Measurements from ENCODE around the gene EPB42.

DNA sequence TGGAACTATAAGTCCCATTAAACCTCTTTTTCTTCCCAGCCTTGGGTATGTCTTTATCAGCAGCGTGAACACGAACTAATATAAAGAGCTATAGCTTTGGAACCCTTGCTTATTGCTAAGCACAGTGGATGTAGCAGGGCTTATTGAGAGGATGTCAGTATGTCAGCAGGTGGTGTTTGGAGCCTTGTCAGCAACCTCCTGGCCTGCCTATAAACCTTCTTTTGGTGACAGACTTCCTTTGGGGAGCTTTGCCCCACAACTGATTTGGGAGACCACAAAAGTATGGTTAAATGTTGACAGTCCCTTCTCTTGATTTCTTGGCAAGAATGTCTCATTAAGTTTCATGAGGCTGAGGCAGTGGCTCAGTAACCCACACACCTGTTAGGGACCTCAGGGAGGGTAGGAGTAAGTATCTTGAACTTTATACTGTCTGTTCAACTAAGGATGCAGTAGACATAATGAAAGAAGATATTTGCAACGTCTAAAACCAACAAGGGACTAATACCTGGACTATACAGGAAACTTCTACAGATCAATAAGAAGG lies 20.8 kb downstream of the EPB42 start:
- no peak for TF ChIP-seq POLR2A (IDR thresholded peaks at IDR 0.05; ENCODE audit: low read depth, low read length)
- no peak for TF ChIP-seq RCOR1 (IDR thresholded peaks at IDR 0.05; ENCODE audit: insufficient replicate concordance, low read length)
- TF ChIP-seq BHLHE40 (IDR thresholded peaks at IDR 0.05; ENCODE audit: low read depth, low read length): no peak
- no peak for TF ChIP-seq CTCF (conservative IDR thresholded peaks at IDR 0.05; ENCODE audit: low read depth, low read length)
- no peak for TF ChIP-seq SMC3 (IDR thresholded peaks at IDR 0.05; ENCODE audit: low read depth, low read length)
- TF ChIP-seq MXI1 (IDR thresholded peaks at IDR 0.05; ENCODE audit: borderline replicate concordance, low read depth, low read length): no peak
- no peak for TF ChIP-seq RAD21 (IDR thresholded peaks at IDR 0.05; ENCODE audit: low read length)
- TF ChIP-seq RFX5 (IDR thresholded peaks at IDR 0.05; ENCODE audit: low read depth, low read length): no peak
- no peak for TF ChIP-seq CHD1 (IDR thresholded peaks at IDR 0.05; ENCODE audit: low read depth, low read length)
- no peak for TF ChIP-seq CEBPB (IDR thresholded peaks at IDR 0.05; ENCODE audit: low read depth, low read length)
- no peak for TF ChIP-seq USF2 (IDR thresholded peaks at IDR 0.05; ENCODE audit: low read depth, low read length)
- no peak for TF ChIP-seq MAZ (IDR thresholded peaks at IDR 0.05; ENCODE audit: borderline replicate concordance, low read depth, low read length)

Data from IMR-90 (cell line).